ENCODE results near the gene PFKFB2.

- TF ChIP-seq POLR2A (IDR thresholded peaks at IDR 0.05): no peak
- TF ChIP-seq CTCF (IDR thresholded peaks at IDR 0.05): no peak
These were observed 16.9 kb downstream of the PFKFB2 start for GRCh38 chr1:207069858-207070506.
